Right atrium auricular region (tissue), 2 donors: ENCODE measurements around the gene MYOM1. TPM values are rescaled to one million over a fixed set of nuclear protein-coding genes. Genes with fewer than 3 reads are reported as not detected.

Experiments used
- DNase-seq: peaks from one replicate; pipeline ENCODE4 v3.0.0-alpha.2; 2019; ENCODE audit warnings: low spot score
- H3K27ac ChIP-seq, 2 donors: fragments of 200-600 bp; sonication (generic); 1 replicate in 1 of 2; 2 replicates in 1 of 2; pipeline ENCODE4 v1.5.1; 2016 to 2019
- H3K27me3 ChIP-seq, 2 donors: fragments of 200-600 bp; sonication (generic); one replicate each; pipeline versions ENCODE4 v1.5.1 to v1.6.0; 2017 to 2019
- H3K36me3 ChIP-seq: fragments of 200-600 bp; sonication (generic); one replicate; pipeline ENCODE4 v1.5.1; 2016
- H3K4me1 ChIP-seq, 2 donors: fragments of 200-600 bp; sonication (generic); one replicate each; pipeline versions ENCODE4 v1.5.1 to v1.6.0; 2017 to 2019
- H3K4me3 ChIP-seq, 2 donors: fragments of 200-600 bp; sonication (generic); 1 replicate in 1 of 2; 2 replicates in 1 of 2; pipeline ENCODE4 v1.5.1; 2017 to 2019; ENCODE audit warnings: mild to moderate bottlenecking in 1 of 2, moderate library complexity in 1 of 2
- H3K9me3 ChIP-seq, 2 donors: fragments of 200-600 bp; sonication (generic); one replicate each; pipeline ENCODE4 v1.5.1; 2019
- total RNA-seq, 2 donors: library from RNA; depleted of rRNA; stranded (reverse); fragments of >200 nt; gene quantifications; one replicate each; pipeline ENCODE4 v1.1.0, GENCODE V29; 2016
- TF ChIP-seq, protein P1 (sequence below), 2 donors: fragments of 200-600 bp; sonication (generic); IDR thresholded peaks; one replicate each; pipeline ENCODE4 v1.5.1; 2019; ENCODE audit warnings: antibody characterized with exemption in 2 of 2

The MYOM1 gene
- total RNA-seq, 2 donors from 2014 or later, result 357 to 410 TPM

DNA sequence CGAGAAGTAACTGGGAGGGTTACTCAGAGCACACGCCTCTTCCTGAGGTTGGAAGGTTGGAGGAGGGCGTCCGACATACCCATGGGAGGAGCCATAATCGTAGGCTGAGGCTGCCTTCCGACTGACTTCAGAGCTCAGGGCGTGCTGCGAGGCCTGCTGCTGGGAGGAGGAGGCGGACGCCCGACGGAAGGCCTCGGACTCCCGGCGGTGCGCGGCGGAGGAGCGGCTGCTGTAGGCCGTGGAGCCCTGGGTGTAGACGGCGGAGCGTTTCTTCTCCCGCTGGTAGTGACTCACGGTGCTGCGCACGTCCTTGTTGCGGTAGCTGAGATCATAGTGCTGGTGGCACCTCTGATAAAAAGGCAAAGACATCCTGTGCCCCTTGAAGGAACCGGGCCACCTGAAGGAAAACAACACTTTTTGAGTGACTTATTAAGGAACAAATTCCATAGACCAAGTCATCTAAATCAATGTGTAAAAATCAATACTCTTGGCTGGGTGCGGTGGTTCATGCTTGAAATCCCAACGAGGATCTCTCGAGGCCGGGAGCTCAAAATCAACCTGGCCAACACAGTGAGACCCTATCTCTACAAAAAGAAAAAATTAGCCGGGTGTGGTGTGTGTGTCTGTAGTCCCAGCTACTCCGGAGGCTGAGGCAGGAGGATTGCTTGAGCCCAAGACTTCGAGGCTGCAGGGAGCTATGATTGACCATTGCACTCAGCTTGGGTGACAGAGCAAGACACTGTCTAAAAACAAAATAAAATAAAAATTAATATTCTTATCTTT is 4.7 kb downstream of the MYOM1 start:
- H3K36me3 ChIP-seq, result peaks cover 67% of the 10 kb centered on the region
- TF ChIP-seq, protein P1, sequence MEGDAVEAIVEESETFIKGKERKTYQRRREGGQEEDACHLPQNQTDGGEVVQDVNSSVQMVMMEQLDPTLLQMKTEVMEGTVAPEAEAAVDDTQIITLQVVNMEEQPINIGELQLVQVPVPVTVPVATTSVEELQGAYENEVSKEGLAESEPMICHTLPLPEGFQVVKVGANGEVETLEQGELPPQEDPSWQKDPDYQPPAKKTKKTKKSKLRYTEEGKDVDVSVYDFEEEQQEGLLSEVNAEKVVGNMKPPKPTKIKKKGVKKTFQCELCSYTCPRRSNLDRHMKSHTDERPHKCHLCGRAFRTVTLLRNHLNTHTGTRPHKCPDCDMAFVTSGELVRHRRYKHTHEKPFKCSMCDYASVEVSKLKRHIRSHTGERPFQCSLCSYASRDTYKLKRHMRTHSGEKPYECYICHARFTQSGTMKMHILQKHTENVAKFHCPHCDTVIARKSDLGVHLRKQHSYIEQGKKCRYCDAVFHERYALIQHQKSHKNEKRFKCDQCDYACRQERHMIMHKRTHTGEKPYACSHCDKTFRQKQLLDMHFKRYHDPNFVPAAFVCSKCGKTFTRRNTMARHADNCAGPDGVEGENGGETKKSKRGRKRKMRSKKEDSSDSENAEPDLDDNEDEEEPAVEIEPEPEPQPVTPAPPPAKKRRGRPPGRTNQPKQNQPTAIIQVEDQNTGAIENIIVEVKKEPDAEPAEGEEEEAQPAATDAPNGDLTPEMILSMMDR (IDR thresholded peaks at IDR 0.05), result no peak
- H3K4me3 ChIP-seq, result peak overlapping the region in 1 of 2 donors; percentile 4
- peaks cover 0 to 47% of the 10 kb centered on the region in 2 donors for H3K4me1 ChIP-seq
- no peaks in the 10 kb centered on the region for H3K27me3 ChIP-seq
- no peak for DNase-seq
- H3K27ac ChIP-seq, result peak overlapping the region in 1 of 2 donors; percentile 42
- H3K9me3 ChIP-seq, result no peaks in the 10 kb centered on the region

DNA sequence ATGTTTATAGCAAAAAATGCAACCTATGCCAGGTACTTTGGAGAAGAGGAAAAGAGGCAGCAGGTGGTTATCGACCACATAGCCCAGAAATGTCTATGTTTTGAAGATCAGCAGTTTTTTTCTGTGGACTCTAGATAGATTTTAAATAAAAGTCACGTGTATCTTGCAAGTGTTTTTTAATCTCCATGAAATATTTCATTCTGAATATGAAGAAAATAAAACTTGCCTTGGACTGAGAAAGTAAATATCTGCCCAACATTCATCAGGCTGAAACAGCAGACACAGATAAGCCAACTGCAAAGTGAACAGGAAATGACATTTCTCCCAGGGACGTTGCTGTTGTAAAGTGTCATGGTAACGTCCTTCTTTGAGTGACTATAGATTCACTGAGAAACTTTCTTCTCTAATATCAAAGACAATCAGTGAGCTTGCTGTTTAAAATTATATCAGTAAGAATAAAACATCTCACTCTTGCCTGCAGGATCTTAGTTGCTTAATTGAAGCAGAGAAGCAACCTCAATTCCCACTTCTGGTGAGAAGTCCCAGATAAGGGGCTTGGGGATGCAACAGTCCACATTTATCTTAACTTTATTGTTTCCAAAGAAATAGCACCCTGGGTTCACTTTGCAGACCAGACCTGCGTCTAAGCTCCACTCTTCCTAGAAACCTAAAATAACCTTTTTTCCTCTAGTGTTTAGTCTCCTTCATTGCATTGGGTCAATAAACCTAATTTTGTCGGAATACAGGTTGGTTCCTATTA is 6.3 kb downstream of the MYOM1 start:
- H3K27me3 ChIP-seq, result no peaks in the 10 kb centered on the region
- H3K9me3 ChIP-seq, result no peaks in the 10 kb centered on the region
- DNase-seq, result no peak
- TF ChIP-seq, protein P1 (IDR thresholded peaks at IDR 0.05), result no peak
- peaks cover 70% of the 10 kb centered on the region for H3K36me3 ChIP-seq
- H3K4me1 ChIP-seq, result peaks cover 0 to 58% of the 10 kb centered on the region in 2 donors
- peak overlapping the region in 1 of 2 donors; percentile 37 for H3K27ac ChIP-seq
- no peak overlapping the region for H3K4me3 ChIP-seq

DNA sequence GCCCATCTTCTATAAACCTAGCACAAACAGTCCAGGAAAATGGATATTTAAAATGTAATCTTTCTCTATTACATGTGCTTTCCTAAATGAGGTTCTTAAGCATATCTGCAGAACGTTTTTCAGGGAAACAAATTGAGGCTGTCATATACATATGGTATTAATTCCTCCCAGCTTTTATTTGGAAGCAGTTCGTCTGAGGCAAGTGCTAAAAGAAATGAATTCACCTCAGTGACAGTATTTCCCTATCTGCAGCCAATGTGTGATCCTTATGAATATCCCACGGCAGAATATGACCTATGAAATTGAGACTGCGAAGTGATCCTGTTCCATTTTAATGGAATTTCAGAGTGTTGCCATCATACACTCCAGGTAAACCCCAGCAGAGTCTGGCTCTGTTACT is 7.1 kb downstream of the MYOM1 start:
- Histone ChIP-seq H3K4me1 (peaks cover 0 to 58% of the 10 kb centered on the region in 2 donors), H3K27ac (peak overlapping the region; percentile 5 to 37), H3K4me3 (peak overlapping the region in 1 of 2 donors; percentile 4), H3K27me3 (no peaks in the 10 kb centered on the region), H3K9me3 (no peaks in the 10 kb centered on the region), H3K36me3 (peaks cover 75% of the 10 kb centered on the region)
- TF ChIP-seq, protein P1 (IDR thresholded peaks at IDR 0.05), result no peak
- no peak for DNase-seq

DNA sequence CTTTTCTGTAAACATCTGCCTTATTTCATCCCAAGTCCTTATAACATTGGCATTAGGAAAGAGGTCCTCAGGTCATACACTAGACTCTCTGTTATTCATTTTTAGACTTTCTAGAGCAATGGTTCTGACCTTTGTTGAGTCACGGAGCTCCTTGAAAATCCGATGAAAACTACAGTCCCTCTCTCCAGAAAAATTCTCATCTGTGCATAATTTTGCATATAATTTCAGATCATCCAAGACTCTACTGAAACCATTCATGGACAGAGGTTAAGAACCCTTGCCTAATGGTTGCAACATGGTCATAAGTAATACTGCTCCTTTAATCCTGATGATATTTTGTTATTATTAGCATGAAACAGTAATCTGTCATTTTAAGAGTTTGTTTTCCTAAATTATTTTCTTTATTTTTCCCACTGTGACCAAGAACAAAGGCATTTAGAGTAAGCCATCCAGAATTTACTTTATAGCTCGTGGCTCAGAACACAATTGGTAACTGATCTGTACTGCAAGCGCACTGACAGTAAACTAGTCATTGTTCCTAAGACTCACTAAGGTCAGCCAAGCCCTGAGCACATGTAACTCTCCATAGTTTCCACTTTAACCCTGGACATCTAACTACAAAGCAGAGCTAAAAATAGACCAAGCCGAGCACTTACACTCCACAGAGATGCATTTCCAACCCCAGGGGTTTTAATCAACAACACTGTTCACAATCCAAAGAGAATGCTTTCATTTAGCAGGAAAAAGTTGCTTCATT is 8.4 kb downstream of the MYOM1 start:
- H3K36me3 ChIP-seq, result peaks cover 70% of the 10 kb centered on the region
- TF ChIP-seq, protein P1 (IDR thresholded peaks at IDR 0.05), result no peak
- peak overlapping the region; percentile 23 to 67 for H3K27ac ChIP-seq
- no peaks in the 10 kb centered on the region for H3K9me3 ChIP-seq
- peaks cover 0 to 62% of the 10 kb centered on the region in 2 donors for H3K4me1 ChIP-seq
- peak overlapping the region in 1 of 2 donors; percentile 1 for H3K4me3 ChIP-seq
- DNase-seq, result no peak
- H3K27me3 ChIP-seq, result no peaks in the 10 kb centered on the region

DNA sequence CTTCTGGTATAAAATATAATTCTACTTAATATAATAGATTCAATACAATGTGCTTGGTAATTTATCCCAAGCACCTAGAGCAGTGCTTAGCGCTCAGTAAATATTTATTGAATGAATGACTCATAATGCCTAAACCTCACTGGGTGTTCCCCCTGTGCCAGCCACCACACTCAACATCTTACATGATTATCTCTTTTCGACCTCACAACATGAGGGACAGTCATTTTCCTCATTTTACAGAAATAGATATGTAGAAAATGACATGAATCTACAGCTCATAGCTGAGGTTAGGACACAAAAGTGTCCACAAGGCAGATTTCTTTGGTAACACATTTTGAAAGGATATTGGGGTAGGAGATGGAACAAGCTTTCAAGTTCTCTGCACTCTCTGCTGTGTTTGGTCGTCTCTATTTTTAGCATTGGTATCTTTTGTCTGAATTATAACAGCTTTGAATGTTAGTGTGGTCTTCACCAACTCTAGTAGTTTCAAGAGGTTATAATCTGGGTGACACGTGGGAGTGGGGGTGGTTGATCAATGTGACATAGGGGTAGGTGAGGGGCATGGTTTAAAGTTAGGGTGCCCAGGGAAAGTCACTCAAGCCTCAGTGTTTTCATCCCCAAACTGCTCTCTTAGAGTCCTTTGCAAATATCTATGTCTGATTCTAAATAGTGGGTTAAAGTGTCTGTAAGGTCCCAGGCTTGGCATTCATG is 9.8 kb downstream of the MYOM1 start:
- Histone ChIP-seq H3K36me3 (peaks cover 69% of the 10 kb centered on the region), H3K4me3 (no peak overlapping the region), H3K27me3 (no peaks in the 10 kb centered on the region), H3K4me1 (peaks cover 0 to 58% of the 10 kb centered on the region in 2 donors), H3K27ac (peak overlapping the region in 1 of 2 donors; percentile 48), H3K9me3 (no peaks in the 10 kb centered on the region)
- DNase-seq, result no peak
- TF ChIP-seq, protein P1 (IDR thresholded peaks at IDR 0.05), result no peak
